ENCODE results near the gene EFHC1.
"Not testable (repeated sequence)": the region's sequence is repeated elsewhere in the genome, so short reads cannot be mapped to it uniquely, and the experiment has no call there.

The EFHC1 gene

DNA sequence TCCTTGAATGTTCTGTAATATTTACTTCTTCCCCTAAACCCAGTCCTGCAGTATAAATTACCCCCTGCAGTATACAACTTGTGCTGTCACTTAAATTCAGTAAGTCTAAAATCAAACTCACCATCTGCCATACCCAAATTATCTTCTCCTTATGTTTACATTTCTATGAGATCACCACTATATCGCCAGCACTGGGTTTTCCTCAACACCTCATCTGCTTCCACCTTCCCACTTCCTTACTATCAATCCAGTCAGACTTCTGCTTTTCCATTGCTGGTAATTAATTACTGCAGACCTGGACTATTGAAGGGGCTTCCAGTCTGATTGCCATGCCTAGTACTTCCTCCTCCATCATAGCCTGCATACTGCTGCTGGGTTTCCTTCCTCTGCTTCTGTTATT is 15.2 kb downstream of the EFHC1 start:
- TF ChIP-seq FOXP2 (optimal IDR thresholded peaks at IDR 0.05; ENCODE audit: control extremely low read depth, extremely low read length, insufficient read depth) (no peak), EZH2 (IDR thresholded peaks at IDR 0.05) (no peak), POLR2AphosphoS5 (IDR thresholded peaks at IDR 0.05; ENCODE audit: borderline replicate concordance, low read depth, low read length) (no peak)
- Histone ChIP-seq H3K4me3 (no peak overlapping the region), H3K27ac (no peak overlapping the region), H3K9ac (ENCODE audit: insufficient read length) (no peak overlapping the region), H3K9me3 (ENCODE audit: low read depth, low read length) (no peaks in the 10 kb centered on the region), H3K36me3 (ENCODE audit: insufficient read depth, low read length) (no peaks in the 10 kb centered on the region)
- DNase-seq (ENCODE audit: low read depth, low spot score) = no peak

DNA sequence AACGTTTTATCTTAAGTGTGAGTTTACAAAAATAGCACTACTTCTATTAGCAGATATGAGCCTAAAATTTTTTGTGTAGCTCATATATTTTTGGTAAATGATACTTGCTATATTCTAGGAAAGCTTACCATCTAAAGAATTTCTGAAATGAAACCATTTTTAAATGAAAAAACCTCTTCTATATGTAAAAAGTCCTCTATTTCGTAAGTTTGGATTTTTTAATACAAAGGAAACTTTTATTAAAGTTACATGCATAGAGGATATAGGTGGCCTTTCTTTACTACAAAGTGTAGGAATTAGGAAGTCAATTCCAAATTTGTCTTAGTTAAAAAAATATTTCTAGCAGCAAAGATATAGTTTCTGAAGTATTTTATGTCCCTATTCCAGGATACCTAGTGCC is 18.8 kb downstream of the EFHC1 start:
- Histone ChIP-seq H3K9me3 (ENCODE audit: low read depth, low read length) (no peaks in the 10 kb centered on the region), H3K4me3 (no peak overlapping the region), H3K36me3 (ENCODE audit: insufficient read depth, low read length) (no peaks in the 10 kb centered on the region), H3K9ac (ENCODE audit: insufficient read length) (no peak overlapping the region), H3K27ac (no peak overlapping the region)
- TF ChIP-seq POLR2AphosphoS5 (IDR thresholded peaks at IDR 0.05; ENCODE audit: borderline replicate concordance, low read depth, low read length) = no peak
- TF ChIP-seq EZH2 (IDR thresholded peaks at IDR 0.05) = no peak
- no peak for TF ChIP-seq FOXP2 (optimal IDR thresholded peaks at IDR 0.05; ENCODE audit: control extremely low read depth, extremely low read length, insufficient read depth)
- DNase-seq (ENCODE audit: low read depth, low spot score) = no peak

DNA sequence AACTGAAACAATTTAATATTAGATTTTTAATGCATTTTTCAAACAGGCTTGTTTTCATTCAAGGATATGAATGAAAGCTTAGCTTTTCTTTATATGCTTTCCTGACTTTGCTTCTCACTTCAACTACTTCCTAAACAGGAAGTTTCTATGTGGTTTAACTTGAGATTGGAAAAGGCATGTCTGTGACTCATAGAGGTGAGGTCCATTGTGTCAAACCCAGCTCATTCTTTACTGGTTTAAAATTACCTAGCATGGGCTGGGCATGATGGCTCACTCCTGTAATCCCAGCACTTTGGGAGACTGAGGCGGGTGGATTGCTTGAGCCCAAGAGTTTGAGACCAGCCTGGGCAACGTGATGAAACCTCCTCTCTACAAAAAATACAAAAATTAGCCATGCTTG is 34.4 kb downstream of the EFHC1 start:
- H3K9ac ChIP-seq (ENCODE audit: insufficient read length) = no peak overlapping the region
- no peak for DNase-seq (ENCODE audit: low read depth, low spot score)
- no peak for TF ChIP-seq POLR2AphosphoS5 (IDR thresholded peaks at IDR 0.05; ENCODE audit: borderline replicate concordance, low read depth, low read length)
- TF ChIP-seq EZH2 (IDR thresholded peaks at IDR 0.05) = no peak
- TF ChIP-seq FOXP2 (optimal IDR thresholded peaks at IDR 0.05; ENCODE audit: control extremely low read depth, extremely low read length, insufficient read depth) = no peak
- no peak overlapping the region for H3K4me3 ChIP-seq
- no peaks in the 10 kb centered on the region for H3K36me3 ChIP-seq (ENCODE audit: insufficient read depth, low read length)
- H3K9me3 ChIP-seq (ENCODE audit: low read depth, low read length) = no peaks in the 10 kb centered on the region
- H3K27ac ChIP-seq = no peak overlapping the region

DNA sequence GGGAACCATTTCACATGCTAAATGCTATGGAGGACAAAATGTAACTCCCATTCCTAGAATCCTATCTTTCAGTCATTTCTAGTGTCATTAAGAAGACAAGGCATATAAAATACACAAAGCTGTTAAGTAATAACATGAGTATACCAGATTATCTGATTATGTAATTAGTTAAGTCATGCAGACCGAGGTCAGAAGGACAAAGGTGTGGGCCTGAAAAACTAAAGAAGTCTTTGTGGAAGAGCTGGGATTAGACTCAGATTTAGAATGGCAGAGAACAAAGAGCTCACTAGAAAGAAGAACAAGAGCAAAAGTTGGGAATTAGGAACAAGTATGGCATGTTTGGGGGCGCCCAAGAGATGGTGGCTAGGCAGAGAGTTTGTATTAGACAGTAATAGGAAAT is 37.0 kb downstream of the EFHC1 start:
- no peak overlapping the region for H3K27ac ChIP-seq
- no peak overlapping the region for H3K4me3 ChIP-seq
- no peaks in the 10 kb centered on the region for H3K36me3 ChIP-seq (ENCODE audit: insufficient read depth, low read length)
- DNase-seq (ENCODE audit: low read depth, low spot score) = no peak
- no peaks in the 10 kb centered on the region for H3K9me3 ChIP-seq (ENCODE audit: low read depth, low read length)
- no peak overlapping the region for H3K9ac ChIP-seq (ENCODE audit: insufficient read length)
- no peak for TF ChIP-seq POLR2AphosphoS5 (IDR thresholded peaks at IDR 0.05; ENCODE audit: borderline replicate concordance, low read depth, low read length)
- TF ChIP-seq EZH2 (IDR thresholded peaks at IDR 0.05) = no peak
- TF ChIP-seq FOXP2 (optimal IDR thresholded peaks at IDR 0.05; ENCODE audit: control extremely low read depth, extremely low read length, insufficient read depth) = no peak

DNA sequence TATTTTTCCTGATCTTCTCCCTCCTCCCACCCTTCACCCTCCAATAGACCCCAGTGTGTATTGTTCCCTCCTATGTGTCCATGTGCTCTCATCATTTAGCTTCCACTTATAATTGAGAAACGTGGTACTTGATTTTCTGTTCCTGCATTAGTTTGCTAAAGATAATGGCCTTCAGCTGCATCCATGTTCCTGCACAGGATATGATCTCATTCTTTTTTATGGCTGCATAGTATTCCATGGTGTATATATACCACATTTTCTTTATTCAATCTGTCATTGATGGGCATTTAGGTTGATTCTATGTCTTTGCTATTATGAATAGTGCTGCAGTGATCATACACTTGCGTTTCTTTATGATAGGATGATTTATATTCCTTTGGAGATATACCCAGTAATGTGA is 41.1 kb downstream of the EFHC1 start:
- DNase-seq (ENCODE audit: low read depth, low spot score); H3K4me3 ChIP-seq; H3K9ac ChIP-seq (ENCODE audit: insufficient read length); H3K9me3 ChIP-seq (ENCODE audit: low read depth, low read length); H3K27ac ChIP-seq; H3K36me3 ChIP-seq (ENCODE audit: insufficient read depth, low read length): not testable (repeated sequence)

DNA sequence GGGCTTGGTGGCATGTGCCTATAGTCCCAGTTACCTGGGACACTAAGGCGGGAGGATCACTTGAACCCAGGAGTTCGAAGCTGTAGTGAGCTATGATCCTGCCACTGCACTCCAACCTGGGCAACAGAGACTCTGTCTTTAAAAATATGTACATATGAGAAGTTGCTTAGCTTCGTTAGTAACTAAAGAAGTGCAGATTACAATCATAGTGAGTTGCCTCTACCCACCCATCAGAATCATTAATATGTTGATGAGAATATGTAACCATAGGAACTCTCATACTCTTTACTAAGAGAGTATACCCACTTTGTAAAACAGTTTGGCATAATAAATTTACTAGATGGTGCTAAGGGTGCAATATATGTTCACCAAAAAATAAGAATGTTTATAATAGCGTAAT is 54.0 kb downstream of the EFHC1 start:
- no peak overlapping the region for H3K9ac ChIP-seq (ENCODE audit: insufficient read length)
- H3K36me3 ChIP-seq (ENCODE audit: insufficient read depth, low read length) = no peaks in the 10 kb centered on the region
- no peaks in the 10 kb centered on the region for H3K9me3 ChIP-seq (ENCODE audit: low read depth, low read length)
- H3K4me3 ChIP-seq = no peak overlapping the region
- DNase-seq (ENCODE audit: low read depth, low spot score) = no peak
- H3K27ac ChIP-seq = no peak overlapping the region
- no peak for TF ChIP-seq FOXP2 (optimal IDR thresholded peaks at IDR 0.05; ENCODE audit: control extremely low read depth, extremely low read length, insufficient read depth)
- TF ChIP-seq EZH2 (IDR thresholded peaks at IDR 0.05) = no peak
- no peak for TF ChIP-seq POLR2AphosphoS5 (IDR thresholded peaks at IDR 0.05; ENCODE audit: borderline replicate concordance, low read depth, low read length)

DNA sequence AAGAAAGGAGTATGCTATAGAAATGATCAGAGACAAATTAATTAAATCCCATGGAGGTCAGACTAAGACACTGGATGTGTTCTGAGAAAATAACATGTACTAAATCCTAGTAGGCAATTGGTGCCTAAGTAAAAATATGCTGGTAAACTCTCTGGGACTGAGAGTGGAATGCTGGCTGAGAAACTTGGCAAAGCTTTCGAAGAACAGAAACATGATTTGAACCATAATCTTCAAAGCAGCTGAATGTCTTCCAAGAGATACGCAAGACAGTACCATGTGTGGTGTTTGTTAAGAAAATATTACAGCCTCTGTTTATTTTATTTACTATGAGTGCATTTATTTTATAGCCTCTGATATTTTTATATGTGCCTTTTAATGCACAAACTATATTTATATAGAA is 55.2 kb downstream of the EFHC1 start:
- no peak for DNase-seq (ENCODE audit: low read depth, low spot score)
- Histone ChIP-seq H3K9ac (ENCODE audit: insufficient read length) (no peak overlapping the region), H3K9me3 (ENCODE audit: low read depth, low read length) (no peaks in the 10 kb centered on the region), H3K36me3 (ENCODE audit: insufficient read depth, low read length) (no peaks in the 10 kb centered on the region), H3K27ac (no peak overlapping the region), H3K4me3 (no peak overlapping the region)
- no peak for TF ChIP-seq POLR2AphosphoS5 (IDR thresholded peaks at IDR 0.05; ENCODE audit: borderline replicate concordance, low read depth, low read length)
- no peak for TF ChIP-seq EZH2 (IDR thresholded peaks at IDR 0.05)

DNA sequence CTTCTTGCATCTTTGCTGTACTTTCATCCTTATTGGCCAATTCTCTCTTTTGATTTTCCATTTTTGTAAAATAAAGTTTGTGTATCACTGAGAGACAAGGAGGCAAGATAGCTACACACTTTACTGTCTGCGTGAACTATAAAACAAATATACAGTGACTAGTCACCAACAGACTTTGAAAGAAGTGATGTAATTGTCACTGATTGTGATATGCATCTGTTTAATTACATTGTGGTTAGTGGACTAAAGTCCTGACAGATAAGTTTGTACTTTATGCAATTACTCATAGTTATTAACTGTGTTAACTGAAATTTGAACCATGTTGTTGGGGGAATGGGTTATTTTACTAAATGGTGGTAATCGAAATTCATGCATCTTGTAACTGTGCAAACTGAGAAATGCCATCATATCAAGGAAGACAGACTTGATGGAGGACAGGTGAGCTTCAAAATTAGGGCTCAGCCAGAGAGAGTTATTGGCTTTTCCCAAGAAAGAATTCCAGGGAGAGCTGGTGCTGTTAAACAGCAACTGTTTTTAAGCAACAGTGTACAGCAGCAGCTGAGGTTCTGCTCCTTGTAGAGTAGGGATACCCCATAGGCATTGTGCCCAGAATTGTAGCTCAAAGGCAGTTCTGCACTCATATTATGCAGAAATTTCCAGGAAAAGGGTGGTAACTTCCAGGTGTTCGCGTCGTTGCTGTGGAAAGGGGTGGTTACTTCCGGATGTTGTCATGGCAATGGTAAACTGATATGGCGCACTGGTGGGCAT is 62.9 kb downstream of the EFHC1 start:
- H3K27ac ChIP-seq = no peak overlapping the region
- no peak for TF ChIP-seq EZH2 (IDR thresholded peaks at IDR 0.05)
- H3K9me3 ChIP-seq (ENCODE audit: low read depth, low read length) = no peaks in the 10 kb centered on the region
- DNase-seq (ENCODE audit: low read depth, low spot score) = no peak
- H3K9ac ChIP-seq (ENCODE audit: insufficient read length) = no peak overlapping the region
- H3K36me3 ChIP-seq (ENCODE audit: insufficient read depth, low read length) = no peaks in the 10 kb centered on the region
- H3K4me3 ChIP-seq = no peak overlapping the region

DNA sequence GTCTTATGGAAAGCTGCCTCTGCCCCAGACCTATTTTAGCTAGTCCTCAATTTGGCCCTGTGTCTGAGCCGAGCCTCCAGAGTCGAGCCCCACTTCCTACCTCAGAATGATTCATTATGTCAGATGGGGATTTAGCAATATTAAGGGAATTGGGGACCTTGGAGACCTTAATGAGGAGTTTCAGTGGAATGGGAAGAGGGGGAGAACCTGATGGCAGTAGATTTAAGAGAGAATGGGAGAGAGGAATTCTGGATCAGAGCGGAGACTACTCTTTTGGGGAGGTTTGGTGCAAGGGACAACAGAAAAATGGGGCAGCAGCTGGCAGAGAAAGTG is 63.5 kb downstream of the EFHC1 start:
- Histone ChIP-seq H3K9ac (ENCODE audit: insufficient read length) (no peak overlapping the region), H3K27ac (no peak overlapping the region), H3K9me3 (ENCODE audit: low read depth, low read length) (no peaks in the 10 kb centered on the region), H3K4me3 (no peak overlapping the region), H3K36me3 (ENCODE audit: insufficient read depth, low read length) (no peaks in the 10 kb centered on the region)
- TF ChIP-seq FOXP2 (optimal IDR thresholded peaks at IDR 0.05; ENCODE audit: control extremely low read depth, extremely low read length, insufficient read depth) = no peak
- no peak for TF ChIP-seq POLR2AphosphoS5 (IDR thresholded peaks at IDR 0.05; ENCODE audit: borderline replicate concordance, low read depth, low read length)
- TF ChIP-seq EZH2 (IDR thresholded peaks at IDR 0.05) = no peak
- no peak for DNase-seq (ENCODE audit: low read depth, low spot score)

Data from SK-N-MC (cell line).